DOHH2 (cell line): Measurements from ENCODE around the gene DCLRE1A.

Experiments used
- CTCF ChIP-seq: fragments of 200-600 bp; sonication (generic); IDR thresholded peaks from one replicate; pipeline ENCODE4 v1.5.1; 2014; ENCODE audit warnings: antibody characterized with exemption, mild to moderate bottlenecking, low read depth, low read length; ENCODE audit not compliant: poor library complexity, severe bottlenecking
- EZH2phosphoT487 ChIP-seq: fragments of 200-600 bp; sonication (generic); IDR thresholded peaks from 2 replicates; pipeline ENCODE4 v1.6.1; 2017; ENCODE audit warnings: borderline replicate concordance, mild to moderate bottlenecking, antibody characterized with exemption, low read length, moderate library complexity, mixed read lengths

- TF ChIP-seq CTCF (peak; percentile 32), EZH2phosphoT487 (no peak)
Observed at GRCh38 chr10:113820507-113820906, 33.4 kb downstream of the DCLRE1A start.
